BLaER1 treated with 17β-estradiol and CSF1 and Interleukin-3, amounts not matched to agents 10 nM and 100 nM (cell line): ENCODE data around the gene DCLK1.

Experiments used
- H3K27ac ChIP-seq, 11 experiments: shearing (Covaris generic); formaldehyde crosslinking; 2 replicates each; pipeline ENCODE4 v1.8.1; 2022
- H3K27me3 ChIP-seq, 11 experiments: shearing (Covaris generic); formaldehyde crosslinking; 2 replicates each; pipeline ENCODE4 v1.8.1; 2022
- H3K36me3 ChIP-seq, 11 experiments: shearing (Covaris generic); formaldehyde crosslinking; 2 replicates each; pipeline ENCODE4 v1.8.1; 2022
- H3K4me1 ChIP-seq, 10 experiments: shearing (Covaris generic); formaldehyde crosslinking; 2 replicates each; pipeline ENCODE4 v1.8.1; 2022
- H3K4me2 ChIP-seq, 11 experiments: shearing (Covaris generic); formaldehyde crosslinking; 2 replicates each; pipeline ENCODE4 v1.8.1; 2022
- H3K4me3 ChIP-seq, 10 experiments: shearing (Covaris generic); formaldehyde crosslinking; 2 replicates each; pipeline ENCODE4 v1.8.1; 2022
- H3K9ac ChIP-seq, 11 experiments: shearing (Covaris generic); formaldehyde crosslinking; 2 replicates each; pipeline ENCODE4 v1.8.1; 2022
- H3K9me3 ChIP-seq, 11 experiments: shearing (Covaris generic); formaldehyde crosslinking; replicated peaks in 1 of 11; 2 replicates each; pipeline ENCODE4 v1.8.1; 2022
- H4K20me1 ChIP-seq, 11 experiments: shearing (Covaris generic); formaldehyde crosslinking; 2 replicates each; pipeline ENCODE4 v1.8.1; 2022
- Cebpa-rat ChIP-seq, 11 experiments: shearing (Covaris generic); IDR thresholded peaks; 2 replicates each; pipeline ENCODE4 v1.8.1; 2022

Gene DCLK1

GRCh38 chr13:36134632-36135031, 3.5 kb upstream of the DCLK1 start:
- Histone ChIP-seq H3K27me3 (no peaks in the 10 kb centered on the region), H3K4me1 (peaks cover 0 to 4% (median 0%) of the 10 kb centered on the region in 10 experiments; a peak in 1 of 20 replicates), H3K9ac (no peak overlapping the region), H3K27ac (no peak overlapping the region), H4K20me1 (no peaks in the 10 kb centered on the region), H3K36me3 (no peaks in the 10 kb centered on the region), H3K4me3 (no peak overlapping the region), H3K4me2 (no peak overlapping the region), H3K9me3 (peaks cover 4 to 24% (median 14%) of the 10 kb centered on the region in 11 experiments; a peak in 13 of 22 replicates)
- TF ChIP-seq Cebpa-rat (IDR thresholded peaks at IDR 0.05) = no peak

- peaks cover 4 to 24% (median 14%) of the 10 kb centered on the region in 11 experiments; a peak in 13 of 22 replicates for H3K9me3 ChIP-seq
- no peak overlapping the region for H3K4me2 ChIP-seq
- H3K9ac ChIP-seq = no peak overlapping the region
- no peak overlapping the region for H3K27ac ChIP-seq
- H4K20me1 ChIP-seq = no peaks in the 10 kb centered on the region
- H3K36me3 ChIP-seq = no peaks in the 10 kb centered on the region
- peaks cover 0 to 4% (median 0%) of the 10 kb centered on the region in 10 experiments; a peak in 1 of 20 replicates for H3K4me1 ChIP-seq
- H3K27me3 ChIP-seq = no peaks in the 10 kb centered on the region
- no peak overlapping the region for H3K4me3 ChIP-seq
- no peak for TF ChIP-seq Cebpa-rat (IDR thresholded peaks at IDR 0.05)
Measured at GRCh38 chr13:36133950-36134626, 2.9 kb upstream of the DCLK1 start.

GRCh38 chr13:36132376-36132775, 1.2 kb upstream of the DCLK1 start:
- Histone ChIP-seq H3K4me1 (peaks cover 0 to 4% (median 0%) of the 10 kb centered on the region in 10 experiments; a peak in 1 of 20 replicates), H4K20me1 (no peaks in the 10 kb centered on the region), H3K36me3 (no peaks in the 10 kb centered on the region), H3K9me3 (peaks cover under 1 to 18% (median 14%) of the 10 kb centered on the region in 11 experiments; a peak in 13 of 22 replicates), H3K27me3 (no peaks in the 10 kb centered on the region), H3K4me3 (no peak overlapping the region), H3K4me2 (no peak overlapping the region), H3K9ac (no peak overlapping the region), H3K27ac (no peak overlapping the region)
- TF ChIP-seq Cebpa-rat (IDR thresholded peaks at IDR 0.05) = no peak

GRCh38 chr13:36131931-36132297, 732 bp upstream of the DCLK1 start:
- no peak overlapping the region for H3K27ac ChIP-seq
- peaks cover 0 to 18% (median 14%) of the 10 kb centered on the region in 11 experiments; a peak in 13 of 22 replicates for H3K9me3 ChIP-seq
- no peaks in the 10 kb centered on the region for H3K36me3 ChIP-seq
- TF ChIP-seq Cebpa-rat (IDR thresholded peaks at IDR 0.05) = no peak
- H3K4me3 ChIP-seq = no peak overlapping the region
- no peaks in the 10 kb centered on the region for H4K20me1 ChIP-seq
- no peak overlapping the region for H3K9ac ChIP-seq
- H3K4me2 ChIP-seq = no peak overlapping the region
- H3K27me3 ChIP-seq = no peaks in the 10 kb centered on the region
- peaks cover 0 to 4% (median 0%) of the 10 kb centered on the region in 10 experiments; a peak in 1 of 20 replicates for H3K4me1 ChIP-seq

GRCh38 chr13:36130552-36131221, 495 bp downstream of the DCLK1 start:
- no peak overlapping the region for H3K27ac ChIP-seq
- no peak overlapping the region for H3K9ac ChIP-seq
- H3K9me3 ChIP-seq = peaks cover 0 to 18% (median 14%) of the 10 kb centered on the region in 11 experiments; a peak in 13 of 22 replicates
- H3K4me3 ChIP-seq = no peak overlapping the region
- TF ChIP-seq Cebpa-rat (IDR thresholded peaks at IDR 0.05) = no peak
- peaks cover 0 to 4% (median 0%) of the 10 kb centered on the region in 10 experiments; a peak in 1 of 20 replicates for H3K4me1 ChIP-seq
- no peak overlapping the region for H3K4me2 ChIP-seq
- no peaks in the 10 kb centered on the region for H4K20me1 ChIP-seq
- no peaks in the 10 kb centered on the region for H3K36me3 ChIP-seq
- H3K27me3 ChIP-seq = no peaks in the 10 kb centered on the region

- H4K20me1 ChIP-seq = no peaks in the 10 kb centered on the region
- no peaks in the 10 kb centered on the region for H3K27me3 ChIP-seq
- H3K4me1 ChIP-seq = peaks cover 0 to 4% (median 0%) of the 10 kb centered on the region in 10 experiments; a peak in 1 of 20 replicates
- H3K9ac ChIP-seq = no peak overlapping the region
- peaks cover 0 to 18% (median 14%) of the 10 kb centered on the region in 11 experiments; a peak in 13 of 22 replicates for H3K9me3 ChIP-seq
- H3K4me3 ChIP-seq = no peak overlapping the region
- H3K27ac ChIP-seq = no peak overlapping the region
- H3K4me2 ChIP-seq = no peak overlapping the region
- no peaks in the 10 kb centered on the region for H3K36me3 ChIP-seq
- TF ChIP-seq Cebpa-rat (IDR thresholded peaks at IDR 0.05) = no peak
Measured at GRCh38 chr13:36130193-36130551, 1.0 kb downstream of the DCLK1 start.

- Histone ChIP-seq H3K4me3 (no peak overlapping the region), H4K20me1 (no peaks in the 10 kb centered on the region), H3K4me2 (no peak overlapping the region), H3K36me3 (no peaks in the 10 kb centered on the region), H3K27me3 (no peaks in the 10 kb centered on the region), H3K27ac (no peak overlapping the region), H3K9me3 (peaks cover 0 to 18% (median 14%) of the 10 kb centered on the region in 11 experiments; a peak in 13 of 22 replicates), H3K4me1 (peaks cover 0 to 4% (median 0%) of the 10 kb centered on the region in 10 experiments; a peak in 1 of 20 replicates), H3K9ac (no peak overlapping the region)
- no peak for TF ChIP-seq Cebpa-rat (IDR thresholded peaks at IDR 0.05)
Measured at GRCh38 chr13:36129539-36129938, 1.6 kb downstream of the DCLK1 start.

- no peak overlapping the region for H3K4me2 ChIP-seq
- no peak overlapping the region for H3K4me3 ChIP-seq
- no peaks in the 10 kb centered on the region for H3K27me3 ChIP-seq
- H3K9me3 ChIP-seq = peaks cover 0 to 13% (median 9%) of the 10 kb centered on the region in 11 experiments; a peak in 13 of 22 replicates
- H3K36me3 ChIP-seq = no peaks in the 10 kb centered on the region
- no peak for TF ChIP-seq Cebpa-rat (IDR thresholded peaks at IDR 0.05)
- H3K4me1 ChIP-seq = no peaks in the 10 kb centered on the region
- H3K9ac ChIP-seq = no peak overlapping the region
- H3K27ac ChIP-seq = no peak overlapping the region
- H4K20me1 ChIP-seq = no peaks in the 10 kb centered on the region
Measured at GRCh38 chr13:36126491-36126890, 4.7 kb downstream of the DCLK1 start.

GRCh38 chr13:36125841-36126240, 5.3 kb downstream of the DCLK1 start:
- H3K4me1 ChIP-seq = no peaks in the 10 kb centered on the region
- no peak overlapping the region for H3K27ac ChIP-seq
- H3K27me3 ChIP-seq = no peaks in the 10 kb centered on the region
- H4K20me1 ChIP-seq = no peaks in the 10 kb centered on the region
- H3K36me3 ChIP-seq = no peaks in the 10 kb centered on the region
- H3K4me2 ChIP-seq = no peak overlapping the region
- peaks cover 0 to 6% (median 3%) of the 10 kb centered on the region in 11 experiments; a peak in 10 of 22 replicates for H3K9me3 ChIP-seq
- no peak overlapping the region for H3K9ac ChIP-seq
- TF ChIP-seq Cebpa-rat (IDR thresholded peaks at IDR 0.05) = no peak
- H3K4me3 ChIP-seq = no peak overlapping the region
